Left hindlimb (tissue), 1 donor: ENCODE results near the gene GALNTL6.

ENCODE experiments used
- DNase-seq: peaks from one replicate; pipeline ENCODE4 v3.0.0-alpha.2; 2018

GALNTL6 gene

GRCh38 chr4:173045571-173045970 lies 1232.4 kb downstream of the GALNTL6 start:
- no peak for DNase-seq

GRCh38 chr4:173046144-173046543 lies 1232.9 kb downstream of the GALNTL6 start:
- DNase-seq = no peak

- DNase-seq = no peak
These were observed 1233.6 kb downstream of the GALNTL6 start for GRCh38 chr4:173046818-173047217.

GRCh38 chr4:173051232-173051631 lies 1238.0 kb downstream of the GALNTL6 start:
- DNase-seq = no peak

GRCh38 chr4:173051716-173052115 lies 1238.5 kb downstream of the GALNTL6 start:
- DNase-seq = no peak

GRCh38 chr4:173052439-173052838 lies 1239.2 kb downstream of the GALNTL6 start:
- DNase-seq = no peak

GRCh38 chr4:173056271-173056670 lies 1243.1 kb downstream of the GALNTL6 start:
- DNase-seq = no peak

GRCh38 chr4:173056710-173057109 lies 1243.5 kb downstream of the GALNTL6 start:
- DNase-seq = no peak

GRCh38 chr4:173057442-173057841 lies 1244.2 kb downstream of the GALNTL6 start:
- no peak for DNase-seq

GRCh38 chr4:173057901-173058300 lies 1244.7 kb downstream of the GALNTL6 start:
- DNase-seq = no peak

GRCh38 chr4:173061160-173061559 lies 1248.0 kb downstream of the GALNTL6 start:
- no peak for DNase-seq

- no peak for DNase-seq
These were observed 1260.8 kb downstream of the GALNTL6 start for GRCh38 chr4:173073939-173074500.

- DNase-seq = no peak
These were observed 1261.3 kb downstream of the GALNTL6 start for GRCh38 chr4:173074501-173074946.

GRCh38 chr4:173076903-173077634 lies 1263.9 kb downstream of the GALNTL6 start:
- DNase-seq = no peak

- no peak for DNase-seq
These were observed 1274.9 kb downstream of the GALNTL6 start for GRCh38 chr4:173088144-173088543.
